Activated CD4-positive, alpha-beta T cell treated with anti-CD3 and anti-CD28 coated beads, Interleukin-2, amount 10 ng/mL, durations not matched to agents 7 days and 5 days (primary cell): ENCODE measurements around the gene FMO1. TPM values are rescaled to one million over a fixed set of nuclear protein-coding genes. Genes with fewer than 3 reads are reported as not detected.
"Not testable (repeated sequence)": the region's sequence is repeated elsewhere in the genome, so short reads cannot be mapped to it uniquely, and the experiment has no call there.

Experiments used
- CTCF ChIA-PET: fragments of 350-600 bp; sonication (Branson Sonifier 250); formaldehyde crosslinking; loops from one replicate; lab custom pipeline; 2021; ENCODE audit warnings: antibody characterized with exemption; lab: Charles Lee
- POLR2A ChIA-PET: fragments of 350-600 bp; sonication (Branson Sonifier 250); formaldehyde crosslinking; loops from one replicate; lab custom pipeline; 2021; ENCODE audit warnings: antibody characterized with exemption; lab: Charles Lee
- DNase-seq: peaks from one replicate; pipeline ENCODE4 v3.0.0-alpha.2; 2020
- H3K27ac Mint-ChIP-seq: one replicate; pipeline ENCODE4 v1.8.0; 2021; ENCODE audit warnings: mild to moderate bottlenecking, moderate library complexity, mixed read lengths
- H3K27me3 Mint-ChIP-seq: one replicate; pipeline ENCODE4 v1.8.0; 2021; ENCODE audit warnings: mixed read lengths
- H3K36me3 Mint-ChIP-seq: one replicate; pipeline ENCODE4 v1.8.0; 2021; ENCODE audit warnings: low read depth, mixed read lengths
- H3K4me1 Mint-ChIP-seq: one replicate; pipeline ENCODE4 v1.8.0; 2021; ENCODE audit warnings: mixed read lengths
- H3K4me3 Mint-ChIP-seq: one replicate; pipeline ENCODE4 v1.8.0; 2021; ENCODE audit warnings: mild to moderate bottlenecking, moderate library complexity, mixed read lengths
- H3K9me3 Mint-ChIP-seq: one replicate; pipeline ENCODE4 v1.8.0; 2021; ENCODE audit warnings: mixed read lengths
- total RNA-seq, 2 experiments: library from RNA; stranded (reverse); gene quantifications; one replicate each; pipeline ENCODE4 v1.2.3, GENCODE V29; 2021

The FMO1 gene
- total RNA-seq, 2 experiments from 2014 or later = not detected

GRCh38 chr1:171220581-171221054 is 27.7 kb upstream of the FMO1 start:
- Mint-ChIP-seq H3K27ac (no peak overlapping the region), H3K27me3 (peaks cover 3% of the 10 kb centered on the region), H3K36me3 (no peaks in the 10 kb centered on the region), H3K4me1 (no peaks in the 10 kb centered on the region), H3K4me3 (no peak overlapping the region), H3K9me3 (no peaks in the 10 kb centered on the region)
- DNase-seq = no peak
- ChIA-PET CTCF (interaction anchor here (0.6 kb wide), 1 partner anchor 1834 kb away, joined by 4 read pairs; no protein-coding TSS in a partner anchor), POLR2A (no interaction called here)

GRCh38 chr1:171221665-171222591 is 26.4 kb upstream of the FMO1 start:
- no peak overlapping the region for H3K27ac Mint-ChIP-seq
- H3K4me3 Mint-ChIP-seq = no peak overlapping the region
- no peaks in the 10 kb centered on the region for H3K4me1 Mint-ChIP-seq
- ChIA-PET POLR2A (no interaction called here), CTCF (interaction anchor here (1.4 kb wide), 1 partner anchor 28 kb away, joined by 4 read pairs; no protein-coding TSS in a partner anchor)
- no peak for DNase-seq
- H3K9me3 Mint-ChIP-seq = no peaks in the 10 kb centered on the region
- peaks cover 3% of the 10 kb centered on the region for H3K27me3 Mint-ChIP-seq
- H3K36me3 Mint-ChIP-seq = no peaks in the 10 kb centered on the region

GRCh38 chr1:171222936-171223335 is 25.4 kb upstream of the FMO1 start:
- CTCF ChIA-PET = interaction anchor here (1.4 kb wide), 1 partner anchor 29 kb away, joined by 4 read pairs; no protein-coding TSS in a partner anchor
- H3K4me3 Mint-ChIP-seq = no peak overlapping the region

GRCh38 chr1:171224257-171224656 is 24.0 kb upstream of the FMO1 start:
- H3K27me3 Mint-ChIP-seq, H3K27ac Mint-ChIP-seq, POLR2A ChIA-PET, CTCF ChIA-PET, H3K36me3 Mint-ChIP-seq, DNase-seq, H3K4me3 Mint-ChIP-seq, H3K4me1 Mint-ChIP-seq, H3K9me3 Mint-ChIP-seq: not testable (repeated sequence)

More at GRCh38 chr1:171222936-171223335, 25.4 kb upstream of the FMO1 start:
- Mint-ChIP-seq H3K36me3 (no peaks in the 10 kb centered on the region), H3K27ac (no peak overlapping the region), H3K4me1 (no peaks in the 10 kb centered on the region), H3K9me3 (no peaks in the 10 kb centered on the region), H3K27me3 (peaks cover 3% of the 10 kb centered on the region)
- POLR2A ChIA-PET = no interaction called here
- no peak for DNase-seq

GRCh38 chr1:171226747-171227370 is 21.4 kb upstream of the FMO1 start:
- POLR2A ChIA-PET = no interaction called here
- peak; percentile 29 for DNase-seq
- Mint-ChIP-seq H3K4me1 (no peaks in the 10 kb centered on the region), H3K4me3 (no peak overlapping the region), H3K36me3 (no peaks in the 10 kb centered on the region), H3K9me3 (no peaks in the 10 kb centered on the region), H3K27me3 (peaks cover 18% of the 10 kb centered on the region), H3K27ac (no peak overlapping the region)
- CTCF ChIA-PET = no interaction called here

GRCh38 chr1:171231326-171231725 is 17.0 kb upstream of the FMO1 start:
- no peaks in the 10 kb centered on the region for H3K9me3 Mint-ChIP-seq
- no peaks in the 10 kb centered on the region for H3K36me3 Mint-ChIP-seq
- no peak overlapping the region for H3K27ac Mint-ChIP-seq
- no peak for DNase-seq
- peaks cover 19% of the 10 kb centered on the region for H3K27me3 Mint-ChIP-seq
- H3K4me1 Mint-ChIP-seq = no peaks in the 10 kb centered on the region
- H3K4me3 Mint-ChIP-seq = no peak overlapping the region
- ChIA-PET CTCF (interaction anchor here (1.6 kb wide), 1 partner anchor 14 kb away, joined by 3 read pairs; no protein-coding TSS in a partner anchor), POLR2A (no interaction called here)

- H3K4me1 Mint-ChIP-seq = no peaks in the 10 kb centered on the region
- H3K27ac Mint-ChIP-seq = no peak overlapping the region
- ChIA-PET POLR2A (no interaction called here), CTCF (no interaction called here)
- no peaks in the 10 kb centered on the region for H3K36me3 Mint-ChIP-seq
- peaks cover 21% of the 10 kb centered on the region for H3K27me3 Mint-ChIP-seq
- no peaks in the 10 kb centered on the region for H3K9me3 Mint-ChIP-seq
- no peak overlapping the region for H3K4me3 Mint-ChIP-seq
- no peak for DNase-seq
These were observed 15.1 kb upstream of the FMO1 start for GRCh38 chr1:171233183-171233582.

GRCh38 chr1:171236231-171236630 is 12.1 kb upstream of the FMO1 start:
- DNase-seq, CTCF ChIA-PET, H3K36me3 Mint-ChIP-seq, H3K9me3 Mint-ChIP-seq, H3K4me1 Mint-ChIP-seq, POLR2A ChIA-PET, H3K27ac Mint-ChIP-seq, H3K4me3 Mint-ChIP-seq: not testable (repeated sequence)
- peaks cover 27% of the 10 kb centered on the region for H3K27me3 Mint-ChIP-seq

GRCh38 chr1:171243878-171244277 is 4.4 kb upstream of the FMO1 start:
- CTCF ChIA-PET = no interaction called here

GRCh38 chr1:171245458-171246064 is 2.7 kb upstream of the FMO1 start:
- peaks cover 42% of the 10 kb centered on the region for H3K27me3 Mint-ChIP-seq

More at GRCh38 chr1:171243878-171244277, 4.4 kb upstream of the FMO1 start:
- Mint-ChIP-seq H3K4me1 (no peaks in the 10 kb centered on the region), H3K4me3 (no peak overlapping the region), H3K36me3 (no peaks in the 10 kb centered on the region), H3K9me3 (peaks cover 8% of the 10 kb centered on the region), H3K27me3 (peaks cover 39% of the 10 kb centered on the region), H3K27ac (no peak overlapping the region)
- DNase-seq = no peak
- POLR2A ChIA-PET = no interaction called here

GRCh38 chr1:171247501-171247900 is 793 bp upstream of the FMO1 start:
- no peaks in the 10 kb centered on the region for H3K9me3 Mint-ChIP-seq
- H3K27me3 Mint-ChIP-seq = peaks cover 47% of the 10 kb centered on the region

More at GRCh38 chr1:171245458-171246064, 2.7 kb upstream of the FMO1 start:
- no peaks in the 10 kb centered on the region for H3K36me3 Mint-ChIP-seq
- ChIA-PET POLR2A (no interaction called here), CTCF (interaction anchor here (1.2 to 1.6 kb wide), 2 partner anchors 14 to 68 kb away, joined by 3 to 7 read pairs; partner anchors contain the start of gene FMO4)
- H3K4me1 Mint-ChIP-seq = no peaks in the 10 kb centered on the region
- no peaks in the 10 kb centered on the region for H3K9me3 Mint-ChIP-seq
- peak; percentile 20 for DNase-seq
- no peak overlapping the region for H3K27ac Mint-ChIP-seq
- no peak overlapping the region for H3K4me3 Mint-ChIP-seq

GRCh38 chr1:171248841-171249240 is 547 bp downstream of the FMO1 start:
- H3K9me3 Mint-ChIP-seq = no peaks in the 10 kb centered on the region
- ChIA-PET POLR2A (no interaction called here), CTCF (interaction anchor here (0.7 kb wide), 1 partner anchor 65 kb away, joined by 3 read pairs; the partner anchor contains the start of gene FMO4)
- H3K4me1 Mint-ChIP-seq = peaks cover 10% of the 10 kb centered on the region
- no peaks in the 10 kb centered on the region for H3K36me3 Mint-ChIP-seq
- H3K27me3 Mint-ChIP-seq = peaks cover 46% of the 10 kb centered on the region
- H3K27ac Mint-ChIP-seq = no peak overlapping the region
- no peak overlapping the region for H3K4me3 Mint-ChIP-seq
- DNase-seq = no peak

More at GRCh38 chr1:171247501-171247900, 793 bp upstream of the FMO1 start:
- ChIA-PET CTCF (no interaction called here), POLR2A (no interaction called here)
- H3K4me3 Mint-ChIP-seq = no peak overlapping the region
- H3K4me1 Mint-ChIP-seq = peaks cover 8% of the 10 kb centered on the region
- no peak for DNase-seq
- no peaks in the 10 kb centered on the region for H3K36me3 Mint-ChIP-seq
- no peak overlapping the region for H3K27ac Mint-ChIP-seq
